ENCODE measurements around the gene OCEL1.
A peak's percentile ranks its signal among the peaks of the same experiment; 100 is the strongest.

Gene OCEL1

GRCh38 chr19:17260842-17261325, 34.9 kb downstream of the OCEL1 start:
- DNase-seq (ENCODE audit: low spot score) = peak; percentile 95
- peak; percentile 97 for TF ChIP-seq CTCF (IDR thresholded peaks at IDR 0.05; ENCODE audit: extremely low read depth, insufficient read depth, missing control alignments)
- in situ Hi-C loops (cut with MboI; ENCODE audit: low pct_unique_long_range_greater_than_20kb, low sequenced_read_pairs, unreplicated experiment) = no loop called here

- DNase-seq (ENCODE audit: low spot score) = no peak
- no peak for TF ChIP-seq CTCF (IDR thresholded peaks at IDR 0.05; ENCODE audit: extremely low read depth, insufficient read depth, missing control alignments)
- in situ Hi-C loops (cut with MboI; ENCODE audit: low pct_unique_long_range_greater_than_20kb, low sequenced_read_pairs, unreplicated experiment) = no loop called here
Measured at GRCh38 chr19:17262557-17262956, 36.5 kb downstream of the OCEL1 start.

GRCh38 chr19:17263712-17264640, 38.0 kb downstream of the OCEL1 start:
- TF ChIP-seq CTCF (IDR thresholded peaks at IDR 0.05; ENCODE audit: extremely low read depth, insufficient read depth, missing control alignments) = no peak
- in situ Hi-C loops (cut with MboI; ENCODE audit: low pct_unique_long_range_greater_than_20kb, low sequenced_read_pairs, unreplicated experiment) = no loop called here
- DNase-seq (ENCODE audit: low spot score) = no peak

- no peak for DNase-seq (ENCODE audit: low spot score)
- no peak for TF ChIP-seq CTCF (IDR thresholded peaks at IDR 0.05; ENCODE audit: extremely low read depth, insufficient read depth, missing control alignments)
- in situ Hi-C loops (cut with MboI; ENCODE audit: low pct_unique_long_range_greater_than_20kb, low sequenced_read_pairs, unreplicated experiment) = no loop called here
Measured at GRCh38 chr19:17264641-17264979, 38.6 kb downstream of the OCEL1 start, which contains the start of gene USHBP1. USHBP1 (minus strand) TSS chr19:17264745; CDS start chr19:17264299, 446 bp downstream.

GRCh38 chr19:17266026-17266425, 40.0 kb downstream of the OCEL1 start:
- in situ Hi-C loops (cut with MboI; ENCODE audit: low pct_unique_long_range_greater_than_20kb, low sequenced_read_pairs, unreplicated experiment) = no loop called here
- DNase-seq (ENCODE audit: low spot score) = no peak
- no peak for TF ChIP-seq CTCF (IDR thresholded peaks at IDR 0.05; ENCODE audit: extremely low read depth, insufficient read depth, missing control alignments)

GRCh38 chr19:17266589-17266974, 40.6 kb downstream of the OCEL1 start:
- DNase-seq (ENCODE audit: low spot score) = no peak
- no peak for TF ChIP-seq CTCF (IDR thresholded peaks at IDR 0.05; ENCODE audit: extremely low read depth, insufficient read depth, missing control alignments)
- in situ Hi-C loops (cut with MboI; ENCODE audit: low pct_unique_long_range_greater_than_20kb, low sequenced_read_pairs, unreplicated experiment) = no loop called here

All from GM13977 (cell line).